NOMO-1 treated with DMSO at 0.1 percent for 48 hours (cell line): ENCODE data around the gene TMC8.
A peak's percentile ranks its signal among the peaks of the same experiment; 100 is the strongest.

Experiments
- DNase-seq: peaks from one replicate; lab custom pipeline; 2025; ENCODE audit not compliant: unreplicated experiment; lab: John Stamatoyannopoulos, UW

TMC8 gene

GRCh38 chr17:78174346-78174869 lies 43.8 kb downstream of the TMC8 start:
- DNase-seq, result peak; percentile 78

- no peak for DNase-seq
These were observed 44.5 kb downstream of the TMC8 start for GRCh38 chr17:78174870-78175642.

DNA sequence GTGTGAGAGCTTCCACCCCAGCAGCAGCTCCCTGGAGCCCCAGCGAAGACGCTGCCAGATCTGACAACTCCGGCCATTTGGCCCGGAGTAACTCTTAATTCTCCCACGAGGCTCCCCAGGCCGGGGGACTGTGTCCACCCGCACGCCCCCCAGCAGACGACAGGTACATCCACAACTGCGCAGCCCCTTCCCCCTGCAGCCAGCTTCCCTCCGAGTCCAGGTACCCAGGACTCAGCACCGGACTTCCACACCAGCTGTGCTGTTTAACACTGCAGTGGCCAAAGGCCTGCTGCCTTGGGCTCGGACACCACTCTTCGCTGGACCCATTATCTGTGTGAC lies 45.0 kb downstream of the TMC8 start:
- DNase-seq, result no peak

DNA sequence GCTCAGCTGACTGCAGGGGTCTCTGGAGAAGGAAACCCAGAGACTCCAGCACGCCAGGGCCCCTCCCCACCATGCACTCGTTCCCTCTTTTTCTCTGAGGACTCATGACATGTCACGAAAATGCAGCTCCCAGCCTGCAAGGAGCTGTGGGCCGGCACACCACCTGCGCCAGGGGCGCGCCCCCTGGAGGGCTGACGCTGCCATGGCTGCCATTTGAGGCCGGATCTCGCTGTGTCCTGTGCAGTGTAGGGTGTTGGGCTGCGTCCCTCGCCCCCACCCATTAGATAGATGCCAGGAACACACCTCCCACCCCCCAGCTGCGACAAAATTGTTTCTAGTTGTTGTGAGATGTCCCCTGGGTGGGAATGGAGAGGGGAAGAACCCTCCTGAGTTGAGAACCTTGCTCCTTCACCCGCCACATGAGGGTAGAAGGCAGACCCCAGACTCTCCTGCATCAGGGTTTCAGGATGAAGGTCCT lies 46.0 kb downstream of the TMC8 start:
- peak; percentile 18 for DNase-seq

DNA sequence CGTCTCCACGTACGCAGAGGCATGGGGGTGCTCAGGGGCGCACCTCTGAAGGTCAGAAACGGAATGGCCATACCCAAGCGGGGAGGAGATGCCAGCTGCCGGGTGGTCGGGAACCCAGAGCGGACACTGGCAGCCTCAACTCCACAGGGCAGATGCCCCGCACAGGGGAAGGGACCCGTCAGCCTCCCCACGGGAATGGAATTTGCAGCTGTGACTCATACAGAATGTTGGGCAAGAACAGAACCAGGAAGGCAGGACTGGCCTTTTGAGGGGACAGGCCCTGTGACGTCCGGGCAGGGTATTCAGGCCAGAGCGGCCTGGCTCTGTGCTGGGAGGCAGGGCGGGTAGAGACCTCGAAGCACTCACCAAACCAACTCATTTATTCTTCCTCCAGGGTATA lies 48.8 kb downstream of the TMC8 start:
- no peak for DNase-seq

- no peak for DNase-seq
These were observed 49.5 kb downstream of the TMC8 start for GRCh38 chr17:78180083-78180482.

GRCh38 chr17:78180508-78180907 lies 49.9 kb downstream of the TMC8 start:
- no peak for DNase-seq

- DNase-seq, result no peak
These were observed 51.9 kb downstream of the TMC8 start for GRCh38 chr17:78182504-78182903.

- no peak for DNase-seq
These were observed 53.3 kb downstream of the TMC8 start for GRCh38 chr17:78183916-78184315.

DNA sequence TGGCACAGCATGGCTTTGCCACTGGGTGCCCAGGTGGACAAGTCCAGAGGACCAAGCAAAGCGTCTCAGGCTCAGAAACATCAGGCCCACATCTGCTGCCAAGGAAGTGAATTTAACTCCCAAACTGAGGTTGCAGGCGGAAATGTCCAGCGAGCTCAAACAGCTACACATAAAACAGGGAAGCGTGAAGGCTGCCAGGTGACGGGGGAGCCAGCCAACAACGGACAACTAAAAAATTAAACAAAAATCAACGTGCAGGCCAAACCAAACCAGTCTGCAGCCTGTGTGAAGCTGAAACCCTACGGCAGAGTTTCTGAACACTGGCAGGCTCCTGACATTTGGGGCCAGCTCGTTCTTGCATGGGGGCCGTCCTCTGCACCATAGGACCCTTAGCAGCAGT lies 53.8 kb downstream of the TMC8 start:
- no peak for DNase-seq

DNA sequence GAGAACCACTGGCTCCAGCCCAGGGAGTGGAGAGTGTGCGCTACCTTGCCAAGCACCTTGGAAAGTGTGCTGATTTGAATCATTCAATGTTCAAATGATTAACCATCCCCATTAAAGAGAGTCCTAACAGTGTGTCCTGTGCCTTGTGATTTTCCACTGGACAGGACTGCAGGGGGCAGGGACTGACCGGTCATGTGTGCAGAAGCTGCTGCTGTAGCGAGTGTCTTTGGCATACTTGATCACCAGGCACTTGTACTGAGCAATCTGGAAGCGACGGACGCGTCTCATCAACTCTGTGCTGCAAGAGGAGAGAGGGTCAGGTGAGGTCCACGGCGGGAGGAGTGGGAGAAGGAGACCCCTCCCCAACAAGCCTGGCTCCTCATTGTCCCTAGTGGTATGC lies 54.3 kb downstream of the TMC8 start:
- no peak for DNase-seq

DNA sequence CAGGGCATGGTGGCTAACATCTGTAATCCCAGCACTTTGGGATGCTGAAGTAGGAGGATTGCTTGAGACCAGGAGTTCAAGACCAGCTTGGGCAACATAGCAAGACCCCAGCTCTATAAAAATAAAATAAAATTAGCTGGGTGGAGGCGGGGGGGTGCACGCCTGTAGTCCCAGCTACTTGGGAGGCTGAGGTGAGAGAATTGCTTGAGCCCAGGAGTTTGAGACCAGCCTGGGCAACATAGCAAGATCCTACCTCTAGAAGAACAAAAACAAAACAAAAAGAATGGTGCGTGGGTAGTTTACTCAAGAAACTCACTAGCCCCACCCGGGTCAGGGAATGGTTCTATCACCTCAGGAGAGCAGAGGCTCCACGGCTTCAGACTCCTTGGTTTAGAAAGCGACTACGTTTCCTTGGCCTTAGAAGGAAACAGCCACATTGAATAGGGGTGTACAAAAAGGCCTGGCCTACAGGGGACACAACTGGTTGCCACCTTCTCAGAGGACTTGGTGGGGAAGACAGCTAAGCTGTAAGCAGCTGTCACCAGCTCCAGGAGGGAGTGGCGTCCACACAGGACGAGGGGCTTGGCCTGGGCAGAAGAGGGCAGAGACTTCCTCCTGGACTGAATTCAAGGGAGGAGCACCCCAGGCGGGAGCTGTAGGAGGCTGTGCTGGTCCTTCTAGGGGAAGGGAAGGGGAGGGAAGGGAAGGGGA lies 55.6 kb downstream of the TMC8 start:
- peak; percentile 26 for DNase-seq

DNA sequence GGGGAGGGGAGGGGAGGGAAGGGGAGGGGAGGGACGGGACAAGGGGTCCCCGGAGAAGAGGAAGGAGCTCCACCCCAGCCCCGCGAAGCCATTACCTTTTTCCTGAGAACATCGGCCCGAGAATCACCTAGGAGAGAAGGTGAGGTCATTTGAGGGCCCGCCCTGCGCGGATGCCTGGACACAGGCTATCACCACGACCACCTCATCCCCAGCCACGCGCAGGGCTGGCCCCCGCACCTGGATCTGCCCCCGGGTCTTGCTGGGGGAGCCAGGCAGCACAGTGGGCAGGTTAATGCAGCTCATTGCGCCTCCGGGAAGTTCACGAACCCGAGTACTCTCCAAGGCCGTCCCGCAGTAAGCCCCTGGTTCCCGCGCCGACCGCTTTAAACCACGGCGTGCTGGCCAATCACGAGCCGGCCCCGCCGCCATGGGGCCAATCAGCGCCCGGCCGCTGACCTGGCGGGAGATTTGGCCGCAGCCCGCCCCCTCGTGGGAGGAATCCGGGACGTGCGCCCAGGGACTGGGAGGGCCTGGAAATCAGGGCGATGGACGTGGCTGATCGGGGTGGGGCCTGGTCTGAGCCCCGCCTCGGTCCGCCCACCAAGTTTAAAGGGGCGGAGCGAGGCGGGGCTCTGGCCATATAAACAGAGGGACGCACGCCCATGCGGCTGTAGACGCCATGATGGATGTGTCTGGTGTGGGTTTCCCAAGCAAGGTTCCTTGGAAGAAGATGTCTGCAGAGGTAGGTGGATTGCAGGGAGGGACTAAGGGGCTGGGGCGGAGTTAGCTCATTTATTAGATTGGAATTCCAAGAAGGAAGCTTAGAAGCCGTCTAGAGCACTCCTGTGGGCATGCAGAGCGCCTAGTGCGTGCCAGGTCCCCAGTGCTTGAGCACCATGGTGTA lies 56.4 kb downstream of the TMC8 start, which contains the start of the genes AFMID and TK1:
Gene AFMID, plus strand, starts transcription at position 671 of the 904 bp plus-strand sequence. Its CDS starts 9 bp downstream, at position 680.
Gene TK1, minus strand, starts transcription at position 361 of the 904 bp plus-strand sequence. Its CDS starts 58 bp downstream, at position 303.
- peak; percentile 96 for DNase-seq
